IPS-20b (cell line): ENCODE data around the gene JMJD1C.
"Not testable (repeated sequence)": the region's sequence is repeated elsewhere in the genome, so short reads cannot be mapped to it uniquely, and the experiment has no call there.

Source experiments
- H3K27ac ChIP-seq: one replicate; pipeline ENCODE4 v1.5.1; 2013; ENCODE audit warnings: low read length
- H3K27me3 ChIP-seq: 2 replicates; pipeline ENCODE4 v1.6.1; 2013; ENCODE audit warnings: mild to moderate bottlenecking, low read length, inconsistent platforms; ENCODE audit not compliant: insufficient read depth
- H3K36me3 ChIP-seq: 2 replicates; pipeline ENCODE4 v1.6.1; 2013; ENCODE audit warnings: low read depth, mild to moderate bottlenecking, inconsistent platforms, low read length, moderate library complexity; ENCODE audit not compliant: insufficient read depth
- H3K4me1 ChIP-seq: 2 replicates; pipeline ENCODE4 v1.6.1; 2013; ENCODE audit warnings: mild to moderate bottlenecking, control low read depth, inconsistent platforms, low read length, moderate library complexity; ENCODE audit not compliant: insufficient read depth
- H3K4me3 ChIP-seq: 2 replicates; pipeline ENCODE4 v1.5.1; 2013; ENCODE audit warnings: mild to moderate bottlenecking, low read length, inconsistent platforms
- H3K9ac ChIP-seq: 2 replicates; pipeline ENCODE4 v1.6.1; 2013; ENCODE audit warnings: low read depth, mild to moderate bottlenecking, inconsistent platforms, low read length, moderate library complexity
- H3K9me3 ChIP-seq: 2 replicates; pipeline ENCODE4 v1.6.1; 2013; ENCODE audit warnings: mild to moderate bottlenecking, low read depth, low read length, inconsistent platforms; ENCODE audit not compliant: insufficient read depth

Gene JMJD1C

DNA sequence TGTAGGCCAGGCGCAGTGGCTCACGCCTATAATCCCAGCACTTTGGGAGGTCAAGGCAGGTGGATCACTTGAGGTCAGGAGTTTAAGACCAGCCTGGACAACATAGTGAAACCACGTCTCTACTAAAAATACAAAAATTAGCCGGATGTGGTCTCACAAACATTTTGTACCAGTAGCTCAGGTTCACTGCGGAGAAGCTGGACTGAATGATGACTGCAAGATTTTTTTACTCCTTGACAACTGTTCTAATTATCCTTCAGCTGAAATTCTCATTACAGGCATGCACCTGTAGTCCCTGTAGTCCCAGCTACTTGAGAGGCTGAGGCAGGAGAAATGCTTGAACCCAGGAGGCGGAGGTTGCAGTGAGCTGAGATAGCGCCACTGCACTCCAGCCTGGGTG is 126.1 kb downstream of the JMJD1C start:
- H3K36me3 ChIP-seq, H3K4me1 ChIP-seq, H3K27me3 ChIP-seq, H3K9ac ChIP-seq, H3K4me3 ChIP-seq, H3K9me3 ChIP-seq, H3K27ac ChIP-seq: not testable (repeated sequence)

DNA sequence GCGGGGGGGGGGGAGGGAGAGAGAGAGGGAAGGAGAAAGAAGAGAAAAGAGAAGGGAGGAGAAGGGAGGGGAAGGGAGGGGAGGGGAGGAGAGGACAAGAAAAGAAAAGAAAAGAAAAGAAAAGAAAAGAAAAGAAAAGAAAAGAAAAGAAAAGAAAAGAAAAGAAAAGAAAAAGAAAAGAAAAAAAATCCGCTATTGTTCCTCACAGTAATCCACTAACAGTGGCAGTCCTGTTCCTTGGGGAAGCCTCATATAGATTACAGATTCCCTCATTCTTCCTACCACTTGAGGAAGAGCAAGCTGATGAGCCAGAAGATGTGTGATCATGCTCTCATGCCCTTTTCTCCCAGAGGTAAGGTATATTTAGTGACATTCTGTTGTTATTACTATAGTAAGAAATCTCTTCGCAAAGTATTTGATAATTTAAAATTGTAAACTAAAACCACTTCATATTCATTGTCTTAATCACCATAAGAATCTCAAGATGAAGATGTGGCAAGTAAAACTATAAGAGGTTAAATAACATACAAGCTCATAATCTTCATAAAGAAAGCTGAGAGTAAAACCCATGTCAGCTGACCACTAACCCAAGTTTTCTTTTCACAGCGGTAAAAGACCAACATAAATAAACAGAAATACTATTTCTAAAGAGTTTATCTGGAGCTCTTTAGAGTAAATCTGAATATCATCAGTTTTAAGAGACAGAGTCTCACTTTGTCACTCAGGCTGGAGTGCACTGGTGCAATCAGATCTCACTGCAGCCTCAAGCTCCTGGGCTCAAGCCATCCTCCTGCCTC is 128.1 kb downstream of the JMJD1C start:
- H3K27me3 ChIP-seq = no peaks in the 10 kb centered on the region
- H3K36me3 ChIP-seq = no peaks in the 10 kb centered on the region
- H3K9ac ChIP-seq = no peak overlapping the region
- H3K4me1 ChIP-seq = no peaks in the 10 kb centered on the region
- H3K27ac ChIP-seq = no peak overlapping the region
- no peaks in the 10 kb centered on the region for H3K9me3 ChIP-seq
- H3K4me3 ChIP-seq = no peak overlapping the region

DNA sequence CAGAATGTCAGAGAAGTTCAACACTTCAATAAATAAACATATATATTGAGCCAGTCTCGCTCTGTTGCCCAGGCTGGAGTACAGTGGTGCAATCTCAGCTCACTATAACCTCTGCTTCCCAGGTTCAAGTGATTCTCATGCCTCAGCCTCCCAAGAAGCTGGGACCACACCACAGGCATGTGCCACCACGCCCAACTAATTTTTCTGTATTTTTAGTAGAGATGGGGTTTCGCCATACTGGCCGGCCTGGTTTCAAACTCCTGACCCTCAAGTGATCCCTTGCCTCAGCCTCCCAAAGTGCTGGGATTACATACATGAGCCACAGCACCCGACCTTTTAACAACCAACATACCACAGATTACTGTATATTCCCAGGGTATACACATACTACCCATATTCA is 134.2 kb downstream of the JMJD1C start:
- Histone ChIP-seq H3K9me3 (no peaks in the 10 kb centered on the region), H3K4me3 (no peak overlapping the region), H3K9ac (no peak overlapping the region), H3K27ac (no peak overlapping the region), H3K36me3 (no peaks in the 10 kb centered on the region), H3K4me1 (no peaks in the 10 kb centered on the region), H3K27me3 (no peaks in the 10 kb centered on the region)

DNA sequence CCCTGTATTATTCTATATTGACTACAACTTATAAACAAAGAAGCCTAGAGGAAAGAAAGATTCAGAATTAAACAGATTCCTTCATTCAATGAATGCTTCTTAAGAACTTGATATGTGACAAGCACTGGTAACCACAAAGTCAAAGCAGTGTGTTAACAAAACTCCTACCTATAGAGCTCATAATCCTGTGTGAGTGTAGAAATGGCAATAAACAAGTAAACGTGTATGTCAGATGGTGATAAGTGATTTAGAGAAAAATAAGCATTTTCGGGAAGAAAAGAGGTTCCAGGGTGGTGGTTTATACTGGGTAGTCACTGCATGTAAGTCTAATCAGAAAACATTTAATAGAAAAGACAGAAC is 141.3 kb downstream of the JMJD1C start:
- no peak overlapping the region for H3K4me3 ChIP-seq
- H3K4me1 ChIP-seq = peaks cover 4% of the 10 kb centered on the region; the same call in 1 of the 2 replicates
- H3K27me3 ChIP-seq = no peaks in the 10 kb centered on the region
- H3K9me3 ChIP-seq = no peaks in the 10 kb centered on the region
- no peak overlapping the region for H3K9ac ChIP-seq
- no peak overlapping the region for H3K27ac ChIP-seq
- H3K36me3 ChIP-seq = no peaks in the 10 kb centered on the region

DNA sequence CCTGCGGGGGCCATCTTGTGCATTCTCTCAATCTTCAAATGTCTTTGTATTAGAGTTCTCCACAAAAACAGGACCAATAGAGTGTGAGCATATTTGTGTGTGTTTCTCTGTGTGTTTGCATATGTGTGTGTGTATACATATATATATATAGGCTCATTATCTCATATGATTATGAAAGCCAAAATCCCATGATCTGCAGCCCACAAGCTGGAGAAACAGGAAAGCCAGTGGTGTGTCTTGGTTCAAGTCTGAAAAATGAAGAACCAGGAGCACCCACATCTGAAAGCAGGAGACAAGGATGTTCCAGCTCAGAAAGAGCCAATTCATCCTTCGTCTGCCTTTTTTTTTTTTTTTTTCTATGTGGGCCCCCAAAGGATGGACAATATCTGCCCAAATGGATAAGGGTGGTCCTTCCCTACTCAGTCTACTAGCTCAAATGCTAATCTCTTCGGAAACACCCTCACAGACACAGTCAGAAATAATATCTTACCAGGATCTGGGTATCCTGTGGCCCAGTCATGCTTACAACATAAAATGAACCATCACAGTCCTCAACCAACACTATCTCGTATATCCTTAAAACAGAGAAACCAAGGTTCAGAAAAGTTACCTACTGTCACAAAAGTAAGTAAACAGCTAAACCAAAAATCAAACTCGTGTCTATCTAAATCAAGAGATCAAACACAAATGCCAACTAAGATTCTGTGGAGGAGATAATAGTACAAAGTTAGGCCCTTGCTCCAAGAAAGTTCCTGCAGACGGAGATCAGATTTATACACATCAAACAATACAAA is 141.9 kb downstream of the JMJD1C start:
- H3K36me3 ChIP-seq = no peaks in the 10 kb centered on the region

DNA sequence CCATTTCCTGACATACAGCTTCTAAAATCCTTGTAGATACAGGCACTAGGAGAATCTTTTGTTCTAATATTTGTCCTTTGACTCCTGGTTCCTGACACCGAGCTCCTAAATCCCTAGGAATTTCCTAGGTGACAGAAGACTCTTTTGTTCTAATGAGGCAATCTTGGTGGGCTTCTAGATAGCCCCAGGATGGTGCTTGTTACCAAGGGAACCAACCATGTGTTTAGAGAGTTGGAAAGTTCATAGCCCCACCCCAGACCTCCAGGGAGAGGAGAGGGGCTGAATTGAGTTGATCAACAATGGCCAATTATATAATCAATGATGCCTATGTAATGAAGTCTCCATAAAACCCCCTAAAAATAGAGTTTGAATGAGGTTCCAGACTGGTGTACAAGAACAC is 145.1 kb downstream of the JMJD1C start:
- no peaks in the 10 kb centered on the region for H3K9me3 ChIP-seq

More for the DNA sequence above, 141.9 kb downstream of the JMJD1C start:
- Histone ChIP-seq H3K27ac (no peak overlapping the region), H3K4me1 (peaks cover 4% of the 10 kb centered on the region; the same call in 1 of the 2 replicates), H3K4me3 (no peak overlapping the region), H3K9ac (no peak overlapping the region), H3K27me3 (no peaks in the 10 kb centered on the region), H3K9me3 (no peaks in the 10 kb centered on the region)

DNA sequence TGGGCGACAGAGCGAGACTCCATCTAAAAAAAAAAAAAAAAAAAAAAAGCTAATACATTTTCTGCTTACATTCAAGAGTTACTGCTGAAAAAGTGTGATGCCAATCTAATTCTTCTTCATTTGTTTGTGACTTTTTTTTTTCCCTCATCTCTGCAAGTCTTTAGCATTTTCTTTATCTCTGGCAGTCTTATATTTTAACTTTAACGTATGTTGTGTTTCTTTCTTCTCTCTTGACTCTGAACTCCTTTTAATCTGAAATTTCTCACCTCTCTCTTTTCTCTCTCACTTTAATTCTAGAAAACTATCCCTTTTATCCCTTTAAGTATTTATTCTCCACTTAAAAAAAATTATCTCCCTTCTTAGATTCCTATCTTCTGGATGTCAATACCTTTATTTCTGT is 146.5 kb downstream of the JMJD1C start:
- no peaks in the 10 kb centered on the region for H3K27me3 ChIP-seq
- no peak overlapping the region for H3K9ac ChIP-seq
- peaks cover 4% of the 10 kb centered on the region; the same call in 1 of the 2 replicates for H3K4me1 ChIP-seq
- H3K36me3 ChIP-seq = no peaks in the 10 kb centered on the region
- H3K27ac ChIP-seq = no peak overlapping the region
- no peaks in the 10 kb centered on the region for H3K9me3 ChIP-seq
- H3K4me3 ChIP-seq = no peak overlapping the region

More for the DNA sequence above, 145.1 kb downstream of the JMJD1C start:
- H3K4me1 ChIP-seq = peaks cover 4% of the 10 kb centered on the region; the same call in 1 of the 2 replicates
- no peak overlapping the region for H3K4me3 ChIP-seq
- no peak overlapping the region for H3K9ac ChIP-seq
- H3K27me3 ChIP-seq = no peaks in the 10 kb centered on the region
- no peaks in the 10 kb centered on the region for H3K36me3 ChIP-seq
- H3K27ac ChIP-seq = no peak overlapping the region

DNA sequence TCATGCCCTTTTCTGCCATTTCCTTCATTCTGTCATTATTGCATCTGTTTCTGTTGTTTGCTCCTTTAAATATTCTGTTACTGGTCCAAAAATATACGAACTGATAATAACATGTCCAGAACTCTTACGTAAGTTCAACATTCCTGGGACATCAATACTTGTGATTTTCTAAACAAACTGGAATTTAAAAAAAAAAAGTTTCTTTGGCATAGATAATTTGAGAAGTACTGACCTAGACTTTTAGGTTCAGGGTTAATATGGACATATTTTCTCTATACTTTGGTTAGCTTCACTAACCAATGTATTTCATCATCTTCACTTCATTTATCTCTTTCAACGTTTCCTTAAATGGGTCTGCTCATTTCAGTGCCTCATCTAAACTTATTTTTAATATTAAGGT is 147.3 kb downstream of the JMJD1C start:
- H3K4me3 ChIP-seq = no peak overlapping the region
- H3K9ac ChIP-seq = no peak overlapping the region
- no peaks in the 10 kb centered on the region for H3K36me3 ChIP-seq
- H3K9me3 ChIP-seq = no peaks in the 10 kb centered on the region
- H3K27ac ChIP-seq = no peak overlapping the region
- H3K27me3 ChIP-seq = no peaks in the 10 kb centered on the region
- peaks cover 4% of the 10 kb centered on the region; the same call in 1 of the 2 replicates for H3K4me1 ChIP-seq

DNA sequence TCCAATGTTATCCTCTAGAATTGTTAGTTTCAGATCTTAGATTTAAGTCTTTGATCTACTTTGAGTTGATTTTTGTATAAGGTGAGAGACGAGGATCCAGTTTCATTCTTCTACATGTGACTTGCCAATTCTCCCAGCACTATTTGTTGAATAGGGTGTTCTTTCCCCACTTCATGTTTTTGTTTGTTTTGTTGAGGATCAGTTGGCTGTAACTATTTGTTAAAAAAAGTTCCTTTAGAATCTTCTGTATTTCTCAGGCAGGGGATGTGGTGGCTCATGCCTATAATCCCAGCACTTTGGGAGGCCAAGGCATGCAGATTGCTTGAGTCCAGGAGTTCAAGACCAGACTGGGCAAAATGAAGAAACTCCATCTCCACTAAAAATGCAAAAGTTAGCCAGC is 151.8 kb downstream of the JMJD1C start:
- Histone ChIP-seq H3K9me3 (no peaks in the 10 kb centered on the region), H3K36me3 (no peaks in the 10 kb centered on the region), H3K27ac (no peak overlapping the region), H3K9ac (no peak overlapping the region), H3K4me3 (no peak overlapping the region), H3K4me1 (no peaks in the 10 kb centered on the region), H3K27me3 (no peaks in the 10 kb centered on the region)

DNA sequence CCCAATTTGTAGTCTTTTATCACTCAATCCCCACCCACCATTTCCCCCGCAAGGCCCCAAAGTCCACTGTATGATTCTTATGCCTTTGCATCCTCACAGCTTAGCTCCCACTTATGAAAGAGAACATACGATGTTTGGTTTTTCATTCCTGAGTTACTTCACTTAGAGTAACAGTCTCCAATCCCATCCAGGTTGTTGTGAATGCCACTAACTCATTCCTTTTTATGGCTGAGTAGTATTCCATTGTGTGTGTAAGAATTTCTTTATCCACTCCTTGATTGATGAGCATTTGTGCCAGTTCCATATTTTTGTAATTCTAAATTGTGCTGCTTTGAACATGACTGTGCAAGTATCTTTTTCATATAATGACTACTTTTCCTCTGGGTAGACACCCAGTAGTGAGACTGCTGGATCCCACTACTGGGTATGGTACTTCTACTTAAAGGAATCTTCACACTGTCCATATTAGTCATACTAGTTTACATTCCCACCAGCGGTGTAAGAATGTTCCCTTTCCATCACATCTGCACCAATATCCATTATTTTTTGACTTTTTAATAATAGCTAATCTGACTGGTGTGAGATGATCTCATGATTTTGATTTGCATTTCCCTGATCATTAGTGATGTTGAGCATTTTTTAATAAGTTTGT is 152.6 kb downstream of the JMJD1C start:
- Histone ChIP-seq H3K27ac (no peak overlapping the region), H3K9ac (no peak overlapping the region), H3K9me3 (no peaks in the 10 kb centered on the region), H3K4me3 (no peak overlapping the region), H3K36me3 (no peaks in the 10 kb centered on the region), H3K4me1 (no peaks in the 10 kb centered on the region), H3K27me3 (no peaks in the 10 kb centered on the region)

DNA sequence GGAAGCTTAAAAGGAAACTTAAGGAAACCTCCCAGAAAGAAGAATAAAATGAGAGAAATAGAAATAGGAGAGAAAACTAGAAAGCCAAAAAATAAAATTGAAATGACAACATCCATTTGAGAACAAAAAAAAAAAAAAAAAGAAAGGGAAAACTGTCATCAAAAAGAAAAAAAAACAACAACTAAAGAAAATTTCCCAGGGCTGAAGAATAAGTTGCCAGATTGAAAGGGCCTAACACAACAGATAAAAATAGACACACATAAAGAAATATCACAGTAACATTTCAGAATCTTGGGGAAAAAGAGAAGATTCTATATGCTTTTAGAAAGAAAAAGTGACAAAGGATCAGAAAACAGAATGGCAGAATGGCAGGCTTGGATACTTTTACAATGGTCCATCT is 157.1 kb downstream of the JMJD1C start:
- H3K36me3 ChIP-seq = no peaks in the 10 kb centered on the region
- H3K9me3 ChIP-seq = no peaks in the 10 kb centered on the region
- no peak overlapping the region for H3K27ac ChIP-seq
- no peaks in the 10 kb centered on the region for H3K27me3 ChIP-seq
- H3K4me3 ChIP-seq = no peak overlapping the region
- no peaks in the 10 kb centered on the region for H3K4me1 ChIP-seq
- H3K9ac ChIP-seq = no peak overlapping the region
